PC-3 (cell line): ENCODE results near the gene GIPC2. TPM values are rescaled to one million over a fixed set of nuclear protein-coding genes. Genes with fewer than 3 reads are reported as not detected.

Experiments used
- ATAC-seq: fragments of 200-7000 bp; cut with Tn5 transposase; 2 replicates; pipeline ENCODE4 v1.9.1; 2020; ENCODE audit warnings: mild to moderate bottlenecking, moderate library complexity
- BruUV-seq: library from RNA; stranded (reverse); fragments of 400-500 nt; replicated peaks from 2 replicates; lab custom pipeline; 2021; lab: Mats Ljungman, UMichigan
- CTCF ChIA-PET: fragments of 300-600 bp; sonication (Branson Sonifier 250); formaldehyde crosslinking; loops from one replicate; lab custom pipeline; 2022; ENCODE audit warnings: antibody characterized with exemption; lab: Charles Lee
- POLR2A ChIA-PET: fragments of 300-600 bp; sonication (Branson Sonifier 250); formaldehyde crosslinking; loops from one replicate; lab custom pipeline; 2022; ENCODE audit warnings: antibody characterized with exemption; ENCODE audit not compliant: unreplicated experiment; lab: Charles Lee
- DNase-seq: peaks from one replicate; pipeline ENCODE4 v3.0.0-alpha.2; 2015
- H2AFZ ChIP-seq: fragments of 300-600 bp; sonication (generic); 2 replicates; pipeline ENCODE4 v1.6.0; 2016; ENCODE audit warnings: antibody characterized with exemption, low read length
- H3F3A ChIP-seq: fragments of 300-600 bp; sonication (generic); one replicate; pipeline ENCODE4 v1.6.0; 2017; ENCODE audit warnings: antibody characterized with exemption, low read length, control low read depth, mild to moderate bottlenecking; ENCODE audit not compliant: unreplicated experiment
- H3K27ac ChIP-seq: fragments of 300-600 bp; sonication (generic); 2 replicates; pipeline ENCODE4 v1.5.1; 2016; ENCODE audit warnings: mild to moderate bottlenecking, low read length
- H3K27me3 ChIP-seq: fragments of 300-600 bp; sonication (generic); 2 replicates; pipeline ENCODE4 v1.6.1; 2016; ENCODE audit warnings: low read length, mixed read lengths
- H3K36me3 ChIP-seq: fragments of 300-600 bp; sonication (generic); 2 replicates; pipeline ENCODE4 v1.6.1; 2016; ENCODE audit warnings: low read depth, mixed run types, low read length, mixed read lengths
- H3K4me1 ChIP-seq: fragments of 300-600 bp; sonication (generic); 2 replicates; pipeline ENCODE4 v1.5.1; 2016; ENCODE audit warnings: low read length; ENCODE audit not compliant: insufficient read depth
- H3K4me2 ChIP-seq: fragments of 300-600 bp; sonication (generic); 2 replicates; pipeline ENCODE4 v1.6.0; 2016; ENCODE audit warnings: low read length
- H3K4me3 ChIP-seq: fragments of 300-600 bp; sonication (generic); 2 replicates; pipeline ENCODE4 v1.5.1; 2016; ENCODE audit warnings: mild to moderate bottlenecking, low read length, mixed read lengths
- H3K79me2 ChIP-seq: fragments of 300-600 bp; sonication (generic); 2 replicates; pipeline ENCODE4 v1.6.1; 2017; ENCODE audit warnings: low read length, mixed read lengths
- H3K9ac ChIP-seq: fragments of 300-600 bp; sonication (generic); 2 replicates; pipeline ENCODE4 v1.6.0; 2016; ENCODE audit warnings: mild to moderate bottlenecking, low read length
- H3K9me2 ChIP-seq: fragments of 300-600 bp; sonication (generic); replicated peaks from 2 replicates; pipeline ENCODE4 v1.6.1; 2016; ENCODE audit warnings: mixed run types, low read length, mixed read lengths
- H3K9me3 ChIP-seq: fragments of 300-600 bp; sonication (generic); 2 replicates; pipeline ENCODE4 v1.6.1; 2016; ENCODE audit warnings: low read length, mixed read lengths
- H4K20me1 ChIP-seq: fragments of 300-600 bp; sonication (generic); 2 replicates; pipeline ENCODE4 v1.6.1; 2016; ENCODE audit warnings: low read length, mixed read lengths
- CTCF ChIP-seq: fragments of 300-600 bp; sonication (generic); conservative IDR thresholded peaks from 2 replicates; pipeline ENCODE4 v1.5.1; 2017; ENCODE audit warnings: antibody characterized with exemption, low read depth, mild to moderate bottlenecking, low read length
- EZH2 ChIP-seq: fragments of 300-600 bp; sonication (generic); IDR thresholded peaks from one replicate; pipeline ENCODE4 v1.6.1; 2017; ENCODE audit warnings: antibody characterized with exemption, mild to moderate bottlenecking, low read length; ENCODE audit not compliant: unreplicated experiment
- EZH2phosphoT487 ChIP-seq: fragments of 300-600 bp; sonication (generic); IDR thresholded peaks from 2 replicates; pipeline ENCODE4 v1.6.1; 2018; ENCODE audit warnings: mild to moderate bottlenecking, antibody characterized with exemption, low read length, borderline replicate concordance
- intact Hi-C: fragments of 100-400 bp; cut with micrococcal nuclease; formaldehyde crosslinking; loops from 2 replicates; pipeline ENCODE4 v1.9.0; 2023
- total RNA-seq: library from RNA; depleted of rRNA; stranded (reverse); fragments of >200 nt; gene quantifications from 2 replicates; pipeline ENCODE4 v1.2.3, GENCODE V29; 2014

GIPC2 gene
- total RNA-seq, 1 experiment from 2014 or later: not detected

- CTCF ChIA-PET: no interaction called here
- Histone ChIP-seq H3K27me3 (no peaks in the 10 kb centered on the region), H3K27ac (no peak overlapping the region), H3K9me2 (no peaks in the 10 kb centered on the region), H2AFZ (no peak overlapping the region), H3K4me2 (no peak overlapping the region), H3K9ac (no peak overlapping the region), H4K20me1 (no peaks in the 10 kb centered on the region), H3K4me1 (peaks cover 12% of the 10 kb centered on the region), H3K79me2 (peaks cover 47% of the 10 kb centered on the region), H3K4me3 (no peak overlapping the region), H3K36me3 (no peaks in the 10 kb centered on the region), H3K9me3 (no peaks in the 10 kb centered on the region), H3F3A (no peaks in the 10 kb centered on the region)
- POLR2A ChIA-PET: no interaction called here
- TF ChIP-seq EZH2phosphoT487 (no peak), CTCF (no peak), EZH2 (no peak)
- BruUV-seq: no TSS peak
- DNase-seq: no peak
- intact Hi-C loops: no loop called here
- no peak for ATAC-seq
Measured at GRCh38 chr1:78009276-78009675, 36.5 kb upstream of the GIPC2 start.

- intact Hi-C loops: no loop called here
- H3K36me3 ChIP-seq: no peaks in the 10 kb centered on the region
- DNase-seq (no peak), ATAC-seq (no peak)
- no peak overlapping the region for H3K9ac ChIP-seq
- CTCF ChIA-PET: interaction anchor here (0.6 kb wide), 1 partner anchor 38 kb away, joined by 4 read pairs; no protein-coding TSS in a partner anchor
- no peak overlapping the region for H3K4me3 ChIP-seq
- H4K20me1 ChIP-seq: no peaks in the 10 kb centered on the region
- POLR2A ChIA-PET: no interaction called here
- no peak overlapping the region for H3K4me2 ChIP-seq
- H3K79me2 ChIP-seq: peaks cover 47% of the 10 kb centered on the region
- TF ChIP-seq EZH2phosphoT487 (no peak), CTCF (no peak), EZH2 (no peak)
- no peaks in the 10 kb centered on the region for H3K27me3 ChIP-seq
- no TSS peak for BruUV-seq
- H3K4me1 ChIP-seq: peaks cover 12% of the 10 kb centered on the region
- no peak overlapping the region for H3K27ac ChIP-seq
- H3F3A ChIP-seq: no peaks in the 10 kb centered on the region
- H3K9me3 ChIP-seq: no peaks in the 10 kb centered on the region
- H2AFZ ChIP-seq: no peak overlapping the region
- H3K9me2 ChIP-seq: no peaks in the 10 kb centered on the region
Measured at GRCh38 chr1:78009836-78010235, 35.9 kb upstream of the GIPC2 start.

- Histone ChIP-seq H3K79me2 (peaks cover 35% of the 10 kb centered on the region), H3K4me3 (no peak overlapping the region), H3K27me3 (no peaks in the 10 kb centered on the region), H3K9ac (no peak overlapping the region), H3F3A (no peaks in the 10 kb centered on the region), H2AFZ (no peak overlapping the region), H3K4me2 (no peak overlapping the region), H3K27ac (no peak overlapping the region), H3K4me1 (peaks cover 10% of the 10 kb centered on the region), H3K9me3 (no peaks in the 10 kb centered on the region), H3K36me3 (no peaks in the 10 kb centered on the region), H4K20me1 (no peaks in the 10 kb centered on the region), H3K9me2 (no peaks in the 10 kb centered on the region)
- intact Hi-C loops: no loop called here
- TF ChIP-seq CTCF: no peak
- no peak for TF ChIP-seq EZH2phosphoT487
- no peak for TF ChIP-seq EZH2
- CTCF ChIA-PET: interaction anchor here (0.7 kb wide), 1 partner anchor 1682 kb away, joined by 3 read pairs; no protein-coding TSS in a partner anchor
- POLR2A ChIA-PET: no interaction called here
- BruUV-seq: no TSS peak
- DNase-seq: no peak
- no peak for ATAC-seq
Measured at GRCh38 chr1:78011050-78011449, 34.7 kb upstream of the GIPC2 start.
